ENCODE results near the gene P2RY2.
"Not testable (repeated sequence)": the region's sequence is repeated elsewhere in the genome, so short reads cannot be mapped to it uniquely, and the experiment has no call there.

Gene P2RY2

GRCh38 chr11:73189315-73189714, 28.8 kb upstream of the P2RY2 start:
- DNase-seq = no peak

GRCh38 chr11:73189723-73190556, 28.1 kb upstream of the P2RY2 start:
- DNase-seq = no peak

DNA sequence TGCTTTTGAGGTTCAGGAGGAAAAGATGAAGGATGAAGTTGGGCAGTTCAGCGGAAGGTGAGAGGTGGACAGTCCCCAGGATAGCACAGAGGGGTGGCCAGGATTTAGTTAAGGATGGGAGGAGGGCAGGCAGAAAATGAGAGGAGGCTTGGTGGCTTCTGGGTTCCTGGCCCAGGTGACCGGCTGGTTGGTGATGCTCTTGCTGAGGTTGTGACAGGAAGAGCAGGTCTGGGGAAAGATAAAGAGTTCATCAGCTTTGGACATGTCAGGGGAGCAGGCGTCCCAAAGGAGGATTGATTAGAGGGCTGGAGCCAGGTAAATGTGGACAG, 27.6 kb upstream of the P2RY2 start:
- no peak for DNase-seq

GRCh38 chr11:73191151-73191550, 26.9 kb upstream of the P2RY2 start:
- no peak for DNase-seq

GRCh38 chr11:73192272-73192671, 25.8 kb upstream of the P2RY2 start:
- DNase-seq = no peak

GRCh38 chr11:73193251-73194033, 24.6 kb upstream of the P2RY2 start:
- DNase-seq = no peak

DNA sequence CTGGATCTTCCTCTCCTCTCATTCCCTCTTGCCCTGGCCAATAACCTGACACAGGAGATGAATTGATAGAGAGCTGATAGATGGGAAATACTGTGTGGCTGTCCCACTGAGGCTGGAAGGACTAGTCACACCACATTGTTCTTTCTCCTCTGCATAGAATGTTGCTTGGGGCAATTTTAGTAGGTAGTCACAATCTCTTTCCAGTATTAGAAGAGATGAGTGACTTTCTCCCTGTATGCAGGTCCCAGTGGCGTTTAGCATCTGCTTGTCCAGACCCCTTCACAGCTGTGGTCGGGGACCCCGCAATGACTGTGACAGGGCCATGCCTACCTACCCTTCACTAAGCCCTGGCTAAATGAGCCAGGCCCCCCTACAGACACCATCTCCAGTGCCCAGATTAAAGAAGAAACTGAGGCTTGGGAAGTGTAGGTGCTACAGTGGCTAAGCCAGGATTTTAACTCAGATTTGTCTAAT, 24.0 kb upstream of the P2RY2 start:
- DNase-seq = no peak

- no peak for DNase-seq
Measured at GRCh38 chr11:73194593-73194992, 23.5 kb upstream of the P2RY2 start.

DNA sequence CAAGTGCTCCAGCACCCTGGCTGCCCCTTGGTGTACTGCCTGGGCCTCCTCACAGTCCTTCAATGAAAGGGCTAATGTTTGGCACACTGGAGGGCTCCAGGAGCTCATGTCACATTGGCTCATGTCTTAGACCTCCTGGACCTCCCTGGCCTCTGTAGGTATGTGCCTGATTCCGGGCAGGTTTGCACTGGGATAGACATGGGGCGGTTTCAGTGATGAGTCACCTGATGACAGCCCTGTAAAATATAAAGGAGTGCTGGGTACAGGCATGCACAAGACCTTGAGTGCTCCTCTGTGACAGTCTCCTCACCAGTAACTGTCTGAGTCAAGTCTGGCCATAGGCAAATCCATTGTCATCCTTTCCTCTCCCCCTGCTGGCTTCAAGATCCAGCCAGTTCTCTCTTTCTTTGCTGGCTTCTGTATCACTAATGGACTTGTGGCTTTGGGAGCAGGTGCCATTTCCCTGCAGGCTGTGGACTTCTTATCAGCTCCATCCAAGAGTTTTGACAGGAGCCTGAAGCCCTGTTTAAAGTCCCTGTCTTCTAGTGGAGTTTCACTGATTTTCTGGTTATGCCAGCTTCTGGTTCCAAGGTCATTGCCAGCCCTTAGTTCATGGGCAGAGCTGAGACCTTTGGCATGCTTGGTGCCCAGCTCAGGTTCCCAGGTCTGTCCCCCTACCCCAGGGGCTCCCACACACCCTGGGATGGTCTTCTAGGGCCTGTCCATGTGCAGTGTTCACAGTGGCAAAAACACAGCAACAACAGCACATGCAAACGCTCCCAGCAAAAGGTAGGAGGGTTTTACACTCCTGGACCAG, 22.7 kb upstream of the P2RY2 start:
- no peak for DNase-seq

GRCh38 chr11:73196576-73196975, 21.5 kb upstream of the P2RY2 start:
- no peak for DNase-seq

- no peak for DNase-seq
Measured at GRCh38 chr11:73197348-73197747, 20.7 kb upstream of the P2RY2 start.

GRCh38 chr11:73197787-73198186, 20.3 kb upstream of the P2RY2 start:
- DNase-seq = not testable (repeated sequence)

DNA sequence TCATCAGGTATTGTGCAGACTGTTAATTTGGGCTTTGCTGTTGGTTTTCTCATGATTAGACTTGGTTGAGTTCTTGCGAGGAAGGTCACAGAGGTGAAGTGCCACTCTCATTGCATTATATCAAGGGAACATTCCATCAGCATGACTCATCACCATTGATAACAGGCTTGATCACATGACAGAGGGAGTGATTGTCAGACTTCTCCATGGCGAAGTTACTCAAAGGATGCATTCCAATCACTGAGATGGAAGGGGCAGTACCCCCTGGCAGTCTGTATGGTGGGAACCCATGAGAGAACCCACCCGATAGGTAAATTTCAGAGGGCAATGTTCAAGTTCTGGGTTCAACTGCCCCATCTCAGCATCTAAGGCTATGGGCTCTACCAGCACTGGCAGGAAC, 19.4 kb upstream of the P2RY2 start:
- DNase-seq = no peak

- no peak for DNase-seq
Measured at GRCh38 chr11:73199446-73199845, 18.6 kb upstream of the P2RY2 start.

GRCh38 chr11:73200256-73200655, 17.8 kb upstream of the P2RY2 start:
- DNase-seq = no peak

DNA sequence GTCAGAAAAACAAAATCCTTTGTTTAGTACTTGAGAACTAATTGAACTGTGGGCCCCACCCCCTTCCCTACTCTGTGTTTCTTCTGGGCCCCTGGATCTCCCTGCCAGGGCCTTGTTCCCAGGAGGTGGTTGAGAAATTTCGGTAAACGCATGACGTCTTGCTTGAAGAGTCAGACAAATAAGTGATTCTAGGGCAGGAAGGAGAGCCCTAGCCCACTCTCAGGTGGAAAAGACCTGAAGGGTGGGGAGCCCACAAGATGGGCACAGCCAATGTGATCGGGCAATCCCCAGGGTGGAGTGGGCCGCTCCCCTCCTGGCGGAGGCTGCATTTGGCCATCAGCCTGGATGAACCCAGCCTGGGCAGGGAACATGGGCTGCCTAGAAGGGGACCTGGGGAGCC, 16.8 kb upstream of the P2RY2 start:
- DNase-seq = no peak

GRCh38 chr11:73201888-73202780, 15.9 kb upstream of the P2RY2 start:
- no peak for DNase-seq

DNA sequence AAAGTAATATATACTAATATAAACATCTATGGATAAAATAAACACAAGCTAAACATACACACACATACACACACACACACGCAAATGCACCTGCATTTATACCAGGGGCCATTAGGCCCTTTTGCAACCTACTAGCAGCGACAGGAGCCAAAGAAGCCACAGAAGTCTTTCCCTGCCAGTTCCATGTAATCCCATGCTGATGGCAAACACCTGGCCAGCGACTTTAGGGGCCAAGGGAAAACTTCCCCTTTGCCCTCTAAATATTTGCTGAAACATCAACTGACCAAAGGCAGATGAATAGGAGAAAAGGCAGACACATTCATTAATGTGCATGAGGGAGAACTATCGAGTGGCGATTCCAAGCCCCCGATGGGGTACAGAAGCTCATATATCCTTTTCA, 14.8 kb upstream of the P2RY2 start:
- DNase-seq = no peak

DNA sequence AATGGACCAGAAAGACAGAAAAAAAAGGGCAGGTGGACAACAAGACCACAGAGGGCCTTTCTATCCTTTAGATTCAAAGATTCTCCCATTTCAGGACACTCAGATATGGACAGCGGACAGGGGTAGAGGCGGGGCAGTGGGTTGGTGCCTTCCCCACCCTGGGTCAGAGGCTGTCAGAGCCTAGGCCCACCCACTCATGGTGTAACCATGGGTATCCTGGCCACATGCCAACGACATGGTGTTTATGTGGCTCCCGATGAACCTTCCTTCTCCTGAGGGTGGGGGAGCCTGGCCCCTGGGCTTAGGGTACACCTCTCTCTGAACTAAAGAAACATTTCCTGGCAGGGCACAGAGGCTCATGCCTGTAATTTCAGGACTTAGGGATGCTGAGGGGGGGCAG, 14.3 kb upstream of the P2RY2 start:
- DNase-seq = no peak

GRCh38 chr11:73204711-73205121, 13.4 kb upstream of the P2RY2 start:
- DNase-seq = no peak

GRCh38 chr11:73205661-73206343, 12.3 kb upstream of the P2RY2 start:
- DNase-seq = no peak

DNA sequence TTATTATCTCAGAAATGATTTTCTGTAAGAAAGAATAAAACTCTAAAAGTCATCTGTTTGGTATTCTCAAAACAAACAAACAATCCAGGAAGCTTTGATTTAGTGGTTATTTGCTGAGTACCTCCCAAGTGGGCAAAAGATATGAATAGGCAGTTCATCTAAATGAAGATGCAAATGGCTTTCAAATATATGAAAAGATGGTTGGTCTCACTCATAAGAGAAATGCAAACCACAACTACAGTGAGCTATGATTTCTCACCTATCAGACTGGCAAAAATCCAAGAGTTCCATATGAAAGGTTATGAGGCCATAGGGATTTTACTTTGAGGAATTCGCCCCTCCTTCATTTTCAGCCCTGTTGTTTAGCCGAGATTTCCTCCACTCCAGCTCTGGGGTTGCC, 11.3 kb upstream of the P2RY2 start:
- no peak for DNase-seq
